HL-60 (cell line): ENCODE results near the gene RFXAP.
A peak's percentile ranks its signal among the peaks of the same experiment; 100 is the strongest.

Experiments
- DNase-seq, 2 experiments: peaks; one replicate each; pipeline ENCODE4 v3.0.0-alpha.2; 2010 to 2020; ENCODE audit warnings: low read depth in 1 of 2, low spot score in 1 of 2
- H3K27ac ChIP-seq: fragments of 250-450 bp; sonication (Bioruptor Pico); replicated peaks from 2 replicates; pipeline ENCODE4 v1.5.1; 2020; ENCODE audit warnings: mild to moderate bottlenecking, moderate library complexity
- H3K27me3 ChIP-seq: fragments of 250-450 bp; sonication (Bioruptor Pico); 2 replicates; pipeline ENCODE4 v1.5.1; 2021; ENCODE audit warnings: mild to moderate bottlenecking, moderate library complexity; ENCODE audit not compliant: insufficient read depth, poor library complexity, severe bottlenecking
- H3K4me3 ChIP-seq: replicated peaks from 2 replicates; pipeline ENCODE4 v1.5.1; 2011; ENCODE audit warnings: mild to moderate bottlenecking, control low read depth, low read length; ENCODE audit not compliant: insufficient read depth
- GABPA ChIP-seq: IDR thresholded peaks from 2 replicates; pipeline ENCODE4 v1.6.1; 2012; ENCODE audit warnings: low read depth
- POLR2AphosphoS5 ChIP-seq: IDR thresholded peaks from 2 replicates; pipeline ENCODE4 v1.6.1; 2012; ENCODE audit warnings: low read depth
- SPI1 ChIP-seq: IDR thresholded peaks from 2 replicates; pipeline ENCODE4 v1.6.1; 2012; ENCODE audit warnings: low read depth, mild to moderate bottlenecking, borderline replicate concordance
- TF ChIP-seq, protein P1 (sequence below): IDR thresholded peaks from 2 replicates; pipeline ENCODE4 v1.6.1; 2012; ENCODE audit warnings: low read depth; ENCODE audit not compliant: insufficient replicate concordance
- TF ChIP-seq, protein P2 (sequence below): IDR thresholded peaks from one replicate; pipeline ENCODE4 v1.5.1; 2011; ENCODE audit warnings: low read length, control low read depth, inconsistent platforms; ENCODE audit not compliant: insufficient read depth

RFXAP gene

DNA sequence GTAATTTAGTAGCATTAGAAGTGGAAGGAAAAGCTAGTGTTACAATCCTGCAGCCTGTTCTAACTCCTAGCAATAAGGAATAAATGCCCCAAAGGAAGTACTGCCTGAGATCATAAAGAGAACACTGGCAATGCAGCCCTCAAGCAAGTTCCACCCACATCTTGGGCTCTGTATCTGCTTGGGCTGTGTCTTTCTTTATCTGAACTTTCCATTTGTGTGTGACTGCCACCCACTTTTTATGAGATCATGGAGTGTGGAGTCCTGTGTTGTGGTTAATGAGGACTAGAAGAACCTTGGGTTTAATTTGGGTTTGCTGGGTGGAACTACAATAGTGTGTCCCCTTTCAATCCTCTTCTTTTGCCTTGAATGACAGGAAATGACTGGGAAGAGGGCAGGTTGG, 38.2 kb downstream of the RFXAP start:
- Histone ChIP-seq H3K27ac (no peak overlapping the region), H3K4me3 (no peak overlapping the region), H3K27me3 (peaks cover 5% of the 10 kb centered on the region)
- DNase-seq, result no peak
- no peak for TF ChIP-seq POLR2AphosphoS5
- TF ChIP-seq, protein P1, sequence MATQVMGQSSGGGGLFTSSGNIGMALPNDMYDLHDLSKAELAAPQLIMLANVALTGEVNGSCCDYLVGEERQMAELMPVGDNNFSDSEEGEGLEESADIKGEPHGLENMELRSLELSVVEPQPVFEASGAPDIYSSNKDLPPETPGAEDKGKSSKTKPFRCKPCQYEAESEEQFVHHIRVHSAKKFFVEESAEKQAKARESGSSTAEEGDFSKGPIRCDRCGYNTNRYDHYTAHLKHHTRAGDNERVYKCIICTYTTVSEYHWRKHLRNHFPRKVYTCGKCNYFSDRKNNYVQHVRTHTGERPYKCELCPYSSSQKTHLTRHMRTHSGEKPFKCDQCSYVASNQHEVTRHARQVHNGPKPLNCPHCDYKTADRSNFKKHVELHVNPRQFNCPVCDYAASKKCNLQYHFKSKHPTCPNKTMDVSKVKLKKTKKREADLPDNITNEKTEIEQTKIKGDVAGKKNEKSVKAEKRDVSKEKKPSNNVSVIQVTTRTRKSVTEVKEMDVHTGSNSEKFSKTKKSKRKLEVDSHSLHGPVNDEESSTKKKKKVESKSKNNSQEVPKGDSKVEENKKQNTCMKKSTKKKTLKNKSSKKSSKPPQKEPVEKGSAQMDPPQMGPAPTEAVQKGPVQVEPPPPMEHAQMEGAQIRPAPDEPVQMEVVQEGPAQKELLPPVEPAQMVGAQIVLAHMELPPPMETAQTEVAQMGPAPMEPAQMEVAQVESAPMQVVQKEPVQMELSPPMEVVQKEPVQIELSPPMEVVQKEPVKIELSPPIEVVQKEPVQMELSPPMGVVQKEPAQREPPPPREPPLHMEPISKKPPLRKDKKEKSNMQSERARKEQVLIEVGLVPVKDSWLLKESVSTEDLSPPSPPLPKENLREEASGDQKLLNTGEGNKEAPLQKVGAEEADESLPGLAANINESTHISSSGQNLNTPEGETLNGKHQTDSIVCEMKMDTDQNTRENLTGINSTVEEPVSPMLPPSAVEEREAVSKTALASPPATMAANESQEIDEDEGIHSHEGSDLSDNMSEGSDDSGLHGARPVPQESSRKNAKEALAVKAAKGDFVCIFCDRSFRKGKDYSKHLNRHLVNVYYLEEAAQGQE, result no peak
- no peak for TF ChIP-seq SPI1
- TF ChIP-seq, protein P2, sequence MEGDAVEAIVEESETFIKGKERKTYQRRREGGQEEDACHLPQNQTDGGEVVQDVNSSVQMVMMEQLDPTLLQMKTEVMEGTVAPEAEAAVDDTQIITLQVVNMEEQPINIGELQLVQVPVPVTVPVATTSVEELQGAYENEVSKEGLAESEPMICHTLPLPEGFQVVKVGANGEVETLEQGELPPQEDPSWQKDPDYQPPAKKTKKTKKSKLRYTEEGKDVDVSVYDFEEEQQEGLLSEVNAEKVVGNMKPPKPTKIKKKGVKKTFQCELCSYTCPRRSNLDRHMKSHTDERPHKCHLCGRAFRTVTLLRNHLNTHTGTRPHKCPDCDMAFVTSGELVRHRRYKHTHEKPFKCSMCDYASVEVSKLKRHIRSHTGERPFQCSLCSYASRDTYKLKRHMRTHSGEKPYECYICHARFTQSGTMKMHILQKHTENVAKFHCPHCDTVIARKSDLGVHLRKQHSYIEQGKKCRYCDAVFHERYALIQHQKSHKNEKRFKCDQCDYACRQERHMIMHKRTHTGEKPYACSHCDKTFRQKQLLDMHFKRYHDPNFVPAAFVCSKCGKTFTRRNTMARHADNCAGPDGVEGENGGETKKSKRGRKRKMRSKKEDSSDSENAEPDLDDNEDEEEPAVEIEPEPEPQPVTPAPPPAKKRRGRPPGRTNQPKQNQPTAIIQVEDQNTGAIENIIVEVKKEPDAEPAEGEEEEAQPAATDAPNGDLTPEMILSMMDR, result no peak
- no peak for TF ChIP-seq GABPA

DNA sequence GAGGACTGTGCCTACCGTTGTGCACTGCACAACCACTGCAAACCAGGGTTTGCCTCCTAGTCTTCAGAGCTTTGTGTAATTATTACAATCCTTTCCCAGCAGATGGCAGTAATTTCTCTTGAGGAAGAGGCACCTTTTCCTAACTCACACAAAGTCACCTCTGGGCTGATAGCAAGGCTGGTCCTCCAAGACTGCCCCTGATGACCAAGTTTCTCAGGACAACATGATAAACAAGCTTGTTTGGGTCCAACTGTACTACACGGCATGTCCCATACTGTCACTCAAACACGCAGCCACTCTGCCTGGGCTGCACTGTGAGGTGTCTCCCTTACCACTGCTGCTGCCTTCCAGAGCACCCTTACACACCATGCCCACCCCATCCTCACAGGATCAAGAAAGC, 39.3 kb downstream of the RFXAP start:
- no peak overlapping the region for H3K27ac ChIP-seq
- TF ChIP-seq GABPA, result no peak
- TF ChIP-seq POLR2AphosphoS5, result no peak
- no peak for TF ChIP-seq SPI1
- TF ChIP-seq, protein P1, result no peak
- TF ChIP-seq, protein P2, result peak; percentile 29
- H3K27me3 ChIP-seq, result peaks cover 5% of the 10 kb centered on the region
- DNase-seq, result peak; percentile 34 to 39
- no peak overlapping the region for H3K4me3 ChIP-seq

DNA sequence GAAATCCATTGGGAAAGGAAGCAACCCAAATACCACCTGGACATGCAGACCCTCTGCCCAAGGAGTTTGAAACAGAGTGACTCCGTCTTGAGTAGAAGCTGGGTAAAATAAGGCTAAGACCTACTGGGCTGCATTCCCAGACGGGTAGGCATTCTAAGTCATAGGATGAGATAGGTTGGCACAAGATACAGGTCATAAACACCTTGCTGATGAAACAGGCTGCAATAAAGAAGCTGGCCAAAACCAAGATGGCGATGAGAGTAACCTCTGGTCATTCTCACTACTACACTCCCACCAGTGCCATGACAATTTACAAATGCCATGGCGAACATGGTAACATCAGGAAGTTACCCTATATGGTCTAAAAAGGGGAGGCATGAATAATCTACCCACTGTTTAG, 40.2 kb downstream of the RFXAP start:
- TF ChIP-seq, protein P2, result no peak
- TF ChIP-seq GABPA (no peak), POLR2AphosphoS5 (no peak), SPI1 (no peak)
- TF ChIP-seq, protein P1, result no peak

More for the DNA sequence above, 40.2 kb downstream of the RFXAP start:
- peaks cover 5% of the 10 kb centered on the region for H3K27me3 ChIP-seq
- DNase-seq, result no peak
- no peak overlapping the region for H3K27ac ChIP-seq
- no peak overlapping the region for H3K4me3 ChIP-seq
